GM18498 (cell line): ENCODE results near the gene NPC1L1.

Experiments
- ATAC-seq: cut with Tn5 transposase; IDR thresholded peaks from one replicate; pipeline ENCODE4 v1.9.1; 2021; ENCODE audit warnings: mild to moderate bottlenecking, moderate library complexity; ENCODE audit not compliant: unreplicated experiment

Gene NPC1L1, protein sequence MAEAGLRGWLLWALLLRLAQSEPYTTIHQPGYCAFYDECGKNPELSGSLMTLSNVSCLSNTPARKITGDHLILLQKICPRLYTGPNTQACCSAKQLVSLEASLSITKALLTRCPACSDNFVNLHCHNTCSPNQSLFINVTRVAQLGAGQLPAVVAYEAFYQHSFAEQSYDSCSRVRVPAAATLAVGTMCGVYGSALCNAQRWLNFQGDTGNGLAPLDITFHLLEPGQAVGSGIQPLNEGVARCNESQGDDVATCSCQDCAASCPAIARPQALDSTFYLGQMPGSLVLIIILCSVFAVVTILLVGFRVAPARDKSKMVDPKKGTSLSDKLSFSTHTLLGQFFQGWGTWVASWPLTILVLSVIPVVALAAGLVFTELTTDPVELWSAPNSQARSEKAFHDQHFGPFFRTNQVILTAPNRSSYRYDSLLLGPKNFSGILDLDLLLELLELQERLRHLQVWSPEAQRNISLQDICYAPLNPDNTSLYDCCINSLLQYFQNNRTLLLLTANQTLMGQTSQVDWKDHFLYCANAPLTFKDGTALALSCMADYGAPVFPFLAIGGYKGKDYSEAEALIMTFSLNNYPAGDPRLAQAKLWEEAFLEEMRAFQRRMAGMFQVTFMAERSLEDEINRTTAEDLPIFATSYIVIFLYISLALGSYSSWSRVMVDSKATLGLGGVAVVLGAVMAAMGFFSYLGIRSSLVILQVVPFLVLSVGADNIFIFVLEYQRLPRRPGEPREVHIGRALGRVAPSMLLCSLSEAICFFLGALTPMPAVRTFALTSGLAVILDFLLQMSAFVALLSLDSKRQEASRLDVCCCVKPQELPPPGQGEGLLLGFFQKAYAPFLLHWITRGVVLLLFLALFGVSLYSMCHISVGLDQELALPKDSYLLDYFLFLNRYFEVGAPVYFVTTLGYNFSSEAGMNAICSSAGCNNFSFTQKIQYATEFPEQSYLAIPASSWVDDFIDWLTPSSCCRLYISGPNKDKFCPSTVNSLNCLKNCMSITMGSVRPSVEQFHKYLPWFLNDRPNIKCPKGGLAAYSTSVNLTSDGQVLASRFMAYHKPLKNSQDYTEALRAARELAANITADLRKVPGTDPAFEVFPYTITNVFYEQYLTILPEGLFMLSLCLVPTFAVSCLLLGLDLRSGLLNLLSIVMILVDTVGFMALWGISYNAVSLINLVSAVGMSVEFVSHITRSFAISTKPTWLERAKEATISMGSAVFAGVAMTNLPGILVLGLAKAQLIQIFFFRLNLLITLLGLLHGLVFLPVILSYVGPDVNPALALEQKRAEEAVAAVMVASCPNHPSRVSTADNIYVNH (N-terminal part only)

DNA sequence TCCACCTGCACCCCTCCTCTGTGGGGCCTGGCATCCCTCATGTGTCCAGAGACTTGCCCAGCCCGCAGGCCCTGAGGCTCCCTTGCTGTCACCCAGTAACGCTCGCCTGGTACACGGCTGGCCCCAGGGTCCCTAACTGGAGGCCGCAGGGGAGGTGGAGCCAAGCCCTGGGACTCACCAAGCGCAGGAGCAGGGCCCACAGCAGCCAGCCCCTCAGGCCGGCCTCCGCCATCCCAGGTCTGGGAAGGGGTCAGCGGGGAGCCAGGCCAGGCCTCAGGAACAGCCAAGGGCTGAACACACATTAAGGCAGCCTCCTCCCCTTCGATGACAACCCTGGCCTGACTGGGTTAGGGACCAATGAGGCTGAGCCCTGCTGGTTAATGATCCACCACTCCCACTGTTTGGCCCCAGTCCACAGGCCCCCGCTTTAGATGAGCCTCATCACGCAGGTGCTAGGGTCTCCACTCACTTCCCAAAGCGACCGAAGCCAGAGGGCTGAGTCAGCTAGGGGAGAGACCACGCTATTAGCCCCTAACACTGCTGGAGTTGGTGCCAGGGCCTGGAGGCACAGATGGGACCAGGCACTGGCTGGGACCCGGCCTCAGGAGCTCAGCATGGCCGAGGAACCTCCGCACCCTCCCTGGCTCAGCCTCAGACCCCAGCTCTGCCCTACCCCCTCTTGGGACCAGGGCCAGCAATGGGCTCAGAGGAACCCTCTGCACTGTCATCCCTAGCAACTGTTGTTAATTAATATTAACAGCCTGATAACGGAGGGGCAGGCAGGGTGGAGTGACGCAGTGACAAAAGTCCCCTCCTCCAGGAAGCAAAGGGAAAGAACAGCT, at the start of gene NPC1L1:
NPC1L1 (minus strand) TSS at position 303 of the 842 bp plus-strand sequence; CDS start at position 232, 71 bp downstream.
- ATAC-seq, result no peak

DNA sequence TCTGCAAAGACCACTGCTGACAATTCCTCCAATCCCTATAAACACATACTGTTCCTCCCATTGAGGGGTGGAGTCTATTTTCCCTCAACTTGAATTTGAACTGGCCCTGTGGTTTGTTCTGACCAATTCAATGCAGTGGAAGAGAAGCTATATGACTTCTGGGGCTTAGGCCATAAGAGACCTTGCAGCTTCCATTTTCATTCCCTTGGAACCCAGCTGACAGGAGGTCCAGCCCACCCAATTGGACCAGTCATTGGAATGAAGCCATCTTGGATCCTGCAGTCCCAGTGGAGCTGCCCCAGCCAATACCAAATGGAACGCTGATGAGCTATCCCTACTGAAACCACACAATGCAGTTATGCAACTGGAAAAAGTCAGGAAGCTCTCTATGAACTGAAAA, 49.8 kb upstream of the NPC1L1 start:
- no peak for ATAC-seq

DNA sequence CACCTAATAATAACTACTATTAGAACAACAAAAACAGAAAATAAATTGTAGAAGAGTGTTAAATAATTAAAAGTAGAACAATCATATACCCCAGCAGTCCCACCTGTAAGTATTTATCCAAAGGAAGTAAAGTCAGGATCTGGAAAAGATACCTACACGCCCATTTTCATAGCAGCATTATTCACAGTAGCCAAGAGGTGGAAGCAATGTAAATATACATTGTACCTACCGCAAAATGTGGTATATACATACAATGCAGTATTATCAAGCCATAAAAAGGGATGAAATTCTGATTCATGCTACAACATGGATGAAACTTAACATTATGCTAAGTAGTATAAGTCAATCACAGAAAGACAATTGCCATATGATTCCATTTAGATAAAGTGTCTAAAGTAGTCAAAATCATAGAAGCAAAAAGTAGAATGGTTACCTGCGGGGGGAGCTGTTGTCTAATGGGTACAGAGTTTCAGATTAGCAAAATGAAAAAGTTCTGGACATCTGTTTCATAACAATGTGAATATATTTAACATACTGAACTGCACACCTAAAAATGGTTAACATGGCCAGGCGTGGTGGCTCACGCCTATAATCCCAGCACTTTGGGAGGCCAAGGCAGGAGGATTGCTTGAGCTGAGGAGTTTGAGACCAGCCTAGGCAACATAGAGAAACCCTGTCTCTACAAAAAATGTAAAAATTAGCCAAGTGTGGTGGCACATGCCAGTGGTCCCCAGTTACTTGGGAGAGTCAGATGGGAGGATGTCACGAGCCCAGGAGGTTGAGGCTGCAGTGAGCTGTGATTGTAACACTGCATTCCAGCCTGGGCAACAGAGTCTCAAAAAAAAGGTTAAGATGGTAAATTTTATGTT, 46.9 kb upstream of the NPC1L1 start:
- peak; percentile 48 for ATAC-seq

DNA sequence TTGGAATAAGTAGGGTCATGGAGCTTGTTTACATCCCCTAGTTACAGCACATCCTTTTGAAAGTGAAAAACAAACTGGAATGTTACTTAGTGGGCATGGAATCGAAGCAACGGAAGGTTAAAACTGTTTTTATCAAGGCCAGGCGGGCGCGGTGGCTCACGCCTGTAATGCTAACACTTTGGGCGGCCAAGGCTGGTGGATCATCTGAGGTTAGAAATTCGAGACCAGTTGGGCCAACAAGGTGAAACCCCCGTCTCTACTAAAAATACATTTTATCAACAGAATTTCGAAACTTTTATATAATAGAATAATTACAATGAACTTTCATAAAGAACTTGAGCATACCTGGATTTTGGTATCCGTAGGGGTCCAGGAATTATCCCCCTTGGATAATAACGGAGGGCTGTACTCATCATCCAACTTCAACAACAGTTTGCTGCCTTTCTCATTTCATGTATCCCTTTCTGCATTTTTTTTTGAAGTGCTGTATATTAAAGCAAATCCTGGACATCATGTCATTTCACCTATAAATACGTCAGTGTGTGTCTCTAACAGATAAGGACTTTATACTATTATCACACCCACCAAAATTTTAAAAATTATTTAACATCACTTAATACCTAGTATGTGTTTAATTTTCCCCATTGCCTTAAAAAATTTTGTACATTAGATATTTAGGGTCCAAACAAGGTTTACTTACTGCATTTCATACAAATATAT, 42.2 kb upstream of the NPC1L1 start:
- no peak for ATAC-seq

DNA sequence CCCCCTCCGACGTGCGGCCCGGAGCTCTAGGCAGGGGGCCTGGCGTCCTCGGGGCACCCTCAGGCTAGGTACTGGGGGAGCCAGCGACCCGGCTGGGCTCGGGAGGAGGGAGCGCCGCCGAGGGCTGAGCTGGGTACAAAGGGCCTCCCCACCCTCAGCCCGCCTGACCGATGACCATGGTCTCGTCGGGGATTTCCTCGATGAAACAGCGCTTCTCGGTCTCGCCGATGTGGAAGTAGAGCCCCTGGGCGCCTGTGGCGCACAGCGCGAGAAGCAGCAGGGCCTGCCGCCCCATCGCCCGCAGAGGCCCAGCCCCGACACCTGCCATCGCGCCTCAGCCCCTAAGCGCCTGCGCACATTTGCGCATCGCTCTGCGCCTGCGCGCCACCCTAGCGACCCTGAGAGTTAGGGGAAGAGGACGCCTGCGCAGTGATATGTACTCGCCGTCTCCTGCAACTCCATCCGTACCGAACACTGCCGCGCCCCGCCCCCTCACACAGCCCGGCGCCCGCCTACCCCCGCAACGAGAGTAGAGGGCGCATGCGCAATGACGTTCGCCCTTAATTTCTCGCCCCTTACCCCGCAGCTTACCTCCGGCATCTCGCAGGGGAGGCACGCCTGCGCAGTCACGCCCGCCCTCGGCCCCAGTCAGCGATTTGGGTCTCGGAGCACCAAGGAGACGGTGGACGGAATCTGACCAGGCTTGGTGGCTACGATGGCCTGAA, 40.9 kb upstream of the NPC1L1 start, which contains the start of gene TMED4:
TMED4 (minus strand) TSS at position 353 of the 725 bp plus-strand sequence; CDS start at position 328, 25 bp downstream.
- peak; percentile 90 for ATAC-seq

DNA sequence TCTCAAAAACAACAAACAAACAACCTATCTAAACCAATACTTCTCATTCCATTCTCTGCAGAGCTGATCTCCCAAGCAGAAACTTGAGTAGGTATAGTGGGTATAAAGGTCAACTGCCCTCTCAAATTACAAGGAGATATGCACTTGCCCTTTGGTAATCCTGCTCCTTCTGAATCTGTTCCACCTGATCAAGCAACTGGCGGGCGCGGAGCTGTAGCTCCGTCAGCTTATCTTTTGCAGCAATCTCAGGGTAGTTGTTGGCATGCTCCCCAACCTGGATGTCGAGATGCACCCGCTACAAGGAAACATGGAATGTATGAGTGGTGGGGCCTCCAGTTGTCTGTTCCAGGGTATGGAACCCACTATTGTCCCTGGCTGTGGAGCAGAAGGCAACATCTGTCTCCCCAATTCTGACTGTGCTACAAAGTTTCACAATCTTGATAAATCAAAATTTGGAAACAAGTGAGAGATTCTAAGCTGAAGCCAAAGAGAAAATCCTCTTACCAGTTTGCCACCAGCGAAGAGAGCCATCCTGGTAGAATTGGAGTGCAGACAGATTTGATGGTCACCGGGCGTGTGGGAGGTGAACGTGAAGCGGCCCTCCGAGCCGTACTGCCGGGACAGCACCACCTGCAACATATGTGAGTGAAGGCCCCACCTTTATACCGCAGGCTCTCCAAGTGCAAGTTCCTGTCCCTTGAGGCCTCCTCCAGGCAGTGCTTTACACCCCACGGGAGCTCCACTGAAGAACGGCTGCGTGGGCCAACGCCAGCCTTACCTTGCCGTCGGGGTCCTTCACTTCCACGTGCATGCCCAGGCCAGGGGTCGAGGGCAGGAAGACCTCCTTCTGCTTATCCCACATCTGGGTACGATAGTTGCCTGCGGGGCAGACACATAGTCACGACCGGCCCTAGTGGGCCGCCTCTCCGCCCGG, 40.1 kb upstream of the NPC1L1 start:
- ATAC-seq, result peak; percentile 31

DNA sequence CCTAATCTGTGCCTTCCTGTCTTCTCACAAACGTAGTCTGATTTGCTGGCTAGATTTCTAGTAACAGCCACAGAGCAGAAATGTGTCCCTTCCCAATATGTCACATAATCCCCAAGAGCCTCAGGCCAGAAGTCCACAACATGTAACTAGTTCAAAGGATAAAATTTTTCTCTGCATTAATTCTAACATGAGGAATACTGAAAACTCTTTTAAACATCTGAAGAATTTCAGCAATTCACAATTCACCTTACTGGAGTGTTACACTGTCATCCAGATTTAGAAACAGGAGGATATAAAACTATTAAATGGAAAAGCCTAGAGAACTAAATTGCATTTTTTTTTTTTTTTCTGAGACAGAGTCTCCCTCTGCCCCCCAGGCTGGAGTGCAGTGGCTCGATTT, 35.1 kb upstream of the NPC1L1 start:
- no peak for ATAC-seq

DNA sequence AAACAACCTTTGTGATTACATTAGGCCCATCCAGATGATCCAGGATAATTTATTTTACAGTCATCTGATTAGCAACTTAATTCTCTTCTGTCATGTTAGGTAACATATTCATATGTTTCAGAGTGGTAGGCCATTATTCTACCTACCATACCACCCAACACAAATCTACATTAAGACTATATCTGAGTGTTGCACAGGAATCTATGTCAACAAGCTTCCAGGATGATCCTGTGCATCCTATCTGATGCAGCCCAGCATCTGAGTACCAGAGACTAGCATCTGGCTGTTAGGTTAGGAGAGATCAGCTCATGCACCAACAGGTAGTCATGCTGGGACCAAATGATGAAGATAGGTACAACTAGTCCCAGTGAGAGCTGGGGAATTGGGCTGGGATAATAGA, 33.9 kb upstream of the NPC1L1 start:
- no peak for ATAC-seq

DNA sequence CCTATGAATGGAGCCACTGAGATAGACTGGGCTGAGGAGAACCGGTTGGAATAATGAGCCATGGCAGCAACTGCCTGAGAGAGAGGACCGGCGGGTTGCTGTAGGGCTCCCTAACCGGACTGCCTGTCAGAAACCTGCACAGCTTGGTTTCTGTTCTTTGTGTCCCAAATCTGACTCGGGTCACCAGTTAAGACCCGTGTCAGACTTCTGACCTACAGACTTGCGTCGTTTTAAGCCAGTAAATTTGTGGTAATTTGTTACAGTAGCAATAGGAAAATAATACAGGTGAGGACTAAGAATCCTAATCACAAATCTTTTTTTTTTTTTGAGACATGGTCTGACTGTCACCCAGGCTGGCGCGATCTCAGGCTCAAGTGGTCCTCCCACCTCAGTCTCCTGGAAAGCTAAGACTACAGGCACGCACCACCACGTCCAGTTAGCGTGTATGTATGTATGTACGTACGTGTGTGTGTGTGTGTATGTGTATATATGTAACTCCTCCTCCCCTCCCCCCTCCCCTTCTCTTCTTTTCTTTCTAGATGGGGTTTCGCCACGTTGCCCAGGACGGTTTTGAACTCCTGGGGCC, 33.2 kb upstream of the NPC1L1 start:
- no peak for ATAC-seq

DNA sequence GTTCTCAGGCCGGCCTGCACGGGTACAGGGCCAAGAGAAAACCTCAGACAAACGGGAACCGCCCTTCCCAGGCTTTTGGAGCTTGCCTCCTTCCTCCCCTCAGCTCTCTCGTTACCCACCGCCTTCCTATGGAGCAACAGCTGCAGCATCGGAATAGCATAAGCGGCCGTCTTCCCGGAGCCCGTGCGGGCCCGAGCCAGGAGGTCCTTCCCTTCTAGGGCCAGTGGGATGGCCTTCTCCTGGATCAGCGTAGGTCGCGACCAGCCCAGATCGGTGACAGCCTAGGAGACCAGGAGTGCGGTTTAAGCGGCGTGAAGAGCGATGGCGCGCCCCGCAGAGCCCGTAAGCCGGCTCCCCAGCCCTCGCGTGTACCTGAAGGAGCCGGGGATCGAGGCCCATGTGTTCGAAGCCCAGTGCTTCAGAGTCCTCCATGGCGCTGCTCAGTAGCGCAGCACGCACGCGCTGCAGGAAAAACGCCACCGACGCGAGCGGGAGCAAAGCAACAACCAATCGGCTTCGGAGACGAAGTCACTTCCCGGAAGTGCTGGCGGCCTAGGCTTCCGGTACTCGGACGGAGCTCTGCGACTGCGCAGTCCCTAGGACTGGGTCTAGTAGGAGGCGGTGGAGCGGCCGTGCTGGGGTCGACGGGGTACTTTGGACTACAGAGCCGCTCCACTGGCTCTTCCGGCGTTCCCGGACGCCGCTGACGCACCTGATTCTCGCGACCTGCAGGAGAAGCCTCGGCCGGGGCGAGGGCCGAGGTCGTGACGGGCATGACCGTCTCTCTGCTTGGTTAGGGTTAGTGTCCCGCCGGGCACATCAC, 32.5 kb upstream of the NPC1L1 start, which contains the start of gene DDX56:
DDX56 (minus strand) TSS at position 445 of the 823 bp plus-strand sequence; CDS start at position 432, 13 bp downstream.
- peak; percentile 95 for ATAC-seq

DNA sequence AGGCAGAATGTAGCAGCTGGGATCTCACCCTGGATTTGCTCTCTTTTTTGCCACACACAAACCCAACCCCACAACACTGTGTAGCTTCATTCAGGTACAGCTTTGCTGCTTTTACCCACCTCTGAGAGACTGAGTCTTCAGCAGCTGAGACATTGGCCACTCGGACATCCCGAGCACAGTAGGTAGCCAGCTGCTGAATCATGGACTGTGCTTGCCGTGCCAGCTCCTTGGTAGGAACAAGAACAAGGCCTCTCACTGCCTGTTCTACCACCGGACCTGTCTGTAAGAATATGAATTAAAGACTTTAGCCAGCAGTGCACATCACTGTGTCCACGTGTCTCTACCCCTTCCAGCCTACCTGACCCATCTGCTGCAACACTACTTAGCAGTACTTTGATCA, 31.6 kb upstream of the NPC1L1 start:
- ATAC-seq, result no peak

DNA sequence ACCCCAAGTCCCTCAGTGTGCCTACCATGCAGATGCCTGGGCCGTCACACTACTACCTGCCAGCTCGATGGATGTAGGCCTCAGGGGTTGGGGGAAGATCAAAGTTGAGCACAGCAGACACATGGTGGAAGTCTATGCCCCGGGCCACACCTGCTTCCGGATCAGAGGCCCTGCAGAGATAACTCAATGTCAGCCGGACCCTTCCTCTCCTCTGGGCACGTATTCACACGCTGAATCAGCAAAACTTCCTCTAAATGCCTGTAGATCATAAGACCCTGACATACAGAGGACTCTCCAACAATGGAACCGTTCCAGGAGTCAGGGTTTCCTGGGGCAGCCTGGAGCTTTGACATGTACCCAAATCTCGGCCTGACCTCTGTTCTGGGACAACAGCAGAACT, 28.8 kb upstream of the NPC1L1 start:
- ATAC-seq, result no peak

DNA sequence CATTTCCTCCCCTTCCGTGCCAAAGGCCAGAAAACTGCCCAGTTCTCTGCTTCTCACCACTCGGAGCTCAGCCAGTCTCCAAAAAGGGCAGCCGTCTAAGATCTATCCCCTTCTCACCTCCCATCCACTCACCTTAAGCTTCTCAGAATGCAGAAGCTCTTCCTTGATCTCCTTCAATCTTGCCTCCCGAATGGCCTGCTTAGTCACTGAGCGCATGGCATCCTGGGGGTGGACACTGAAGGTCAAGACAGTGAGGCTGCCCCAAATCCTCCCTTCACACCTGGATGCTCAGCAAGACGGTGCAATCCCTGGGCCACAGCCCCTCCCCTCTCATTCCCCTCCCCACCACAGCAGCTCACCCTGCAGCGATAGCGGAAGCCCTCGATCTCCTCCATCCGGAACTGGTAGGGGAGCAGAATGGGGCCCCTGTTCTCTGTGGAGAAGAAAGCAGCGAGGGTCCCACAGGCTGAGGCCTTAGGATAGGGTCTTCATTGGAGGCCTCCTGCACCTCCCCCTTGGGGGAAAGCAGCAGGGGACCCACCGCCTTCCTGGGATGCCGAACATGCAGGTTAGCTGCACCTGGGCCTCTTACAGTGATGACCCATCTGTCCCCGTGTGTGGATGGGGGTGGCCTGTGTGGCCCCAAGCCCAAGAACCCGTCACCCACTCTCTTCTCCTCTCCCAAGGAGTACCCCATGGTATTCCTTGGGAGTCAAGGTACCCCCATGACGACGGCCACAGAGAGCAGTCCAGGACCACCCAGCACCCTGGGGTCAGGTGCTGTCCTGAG, 27.8 kb upstream of the NPC1L1 start:
- no peak for ATAC-seq

DNA sequence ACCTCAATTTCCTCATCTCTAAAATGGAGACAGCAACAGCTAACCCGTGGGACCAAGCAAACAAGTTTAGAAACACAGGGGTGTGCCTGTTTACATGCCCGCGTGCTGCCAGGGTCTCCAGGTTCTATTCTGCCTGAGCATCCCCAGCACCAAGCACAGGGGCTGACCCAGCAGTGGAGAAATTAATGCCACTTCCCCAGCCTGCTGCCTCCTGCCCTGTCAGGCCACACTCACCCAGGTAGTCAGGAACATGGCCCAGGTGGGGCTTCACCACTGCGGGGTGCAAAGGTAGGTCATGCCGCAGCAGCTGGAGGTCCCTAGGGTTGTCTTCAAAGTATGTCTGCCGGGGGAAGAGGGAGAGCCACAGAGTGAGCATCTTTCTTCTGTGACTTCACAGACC, 26.8 kb upstream of the NPC1L1 start:
- ATAC-seq, result no peak
